Fibroblast of pulmonary artery (primary cell): ENCODE measurements around the gene MRPL27.
A peak's percentile ranks its signal among the peaks of the same experiment; 100 is the strongest.
"Not testable (repeated sequence)": the region's sequence is repeated elsewhere in the genome, so short reads cannot be mapped to it uniquely, and the experiment has no call there.

ENCODE experiments used
- DNase-seq: peaks from one replicate; pipeline ENCODE4 v3.0.0-alpha.2; 2010; ENCODE audit warnings: low read depth
- H3K4me3 ChIP-seq: replicated peaks from 2 replicates; pipeline ENCODE4 v1.5.1; 2011; ENCODE audit warnings: low read depth, mild to moderate bottlenecking, control low read depth, low read length, moderate library complexity
- TF ChIP-seq, protein P1 (sequence below): IDR thresholded peaks from 2 replicates; pipeline ENCODE4 v1.5.1; 2011; ENCODE audit warnings: mild to moderate bottlenecking, control low read depth, low read length, inconsistent platforms; ENCODE audit errors: missing control alignments

The MRPL27 gene

DNA sequence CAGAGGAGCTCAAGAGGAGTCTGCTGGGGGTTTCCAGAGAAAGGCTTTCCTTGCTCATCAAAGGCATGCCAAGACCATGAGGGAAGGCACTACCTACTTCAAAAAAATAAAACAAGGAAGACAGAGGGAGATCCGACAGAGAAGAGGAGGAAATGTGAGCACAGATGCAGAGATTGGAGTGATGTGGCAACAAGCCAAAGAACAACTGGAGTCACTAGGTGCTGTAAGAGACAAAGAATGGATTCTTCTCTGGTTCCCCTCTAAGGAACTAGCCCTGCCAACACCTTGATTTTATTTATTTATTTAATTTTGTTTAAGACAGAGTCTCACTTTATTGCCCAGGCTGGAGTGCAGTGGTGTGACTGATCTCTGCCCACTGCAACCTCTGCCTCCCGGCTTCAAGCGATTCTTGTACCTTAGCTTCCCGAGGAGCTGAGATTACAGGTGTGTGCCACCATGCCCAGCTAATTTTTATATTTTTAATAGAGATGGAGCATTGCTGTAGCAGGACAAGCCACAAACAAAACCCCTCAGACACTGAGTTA, 39.3 kb upstream of the MRPL27 start:
- H3K4me3 ChIP-seq: no peak overlapping the region
- TF ChIP-seq, protein P1, sequence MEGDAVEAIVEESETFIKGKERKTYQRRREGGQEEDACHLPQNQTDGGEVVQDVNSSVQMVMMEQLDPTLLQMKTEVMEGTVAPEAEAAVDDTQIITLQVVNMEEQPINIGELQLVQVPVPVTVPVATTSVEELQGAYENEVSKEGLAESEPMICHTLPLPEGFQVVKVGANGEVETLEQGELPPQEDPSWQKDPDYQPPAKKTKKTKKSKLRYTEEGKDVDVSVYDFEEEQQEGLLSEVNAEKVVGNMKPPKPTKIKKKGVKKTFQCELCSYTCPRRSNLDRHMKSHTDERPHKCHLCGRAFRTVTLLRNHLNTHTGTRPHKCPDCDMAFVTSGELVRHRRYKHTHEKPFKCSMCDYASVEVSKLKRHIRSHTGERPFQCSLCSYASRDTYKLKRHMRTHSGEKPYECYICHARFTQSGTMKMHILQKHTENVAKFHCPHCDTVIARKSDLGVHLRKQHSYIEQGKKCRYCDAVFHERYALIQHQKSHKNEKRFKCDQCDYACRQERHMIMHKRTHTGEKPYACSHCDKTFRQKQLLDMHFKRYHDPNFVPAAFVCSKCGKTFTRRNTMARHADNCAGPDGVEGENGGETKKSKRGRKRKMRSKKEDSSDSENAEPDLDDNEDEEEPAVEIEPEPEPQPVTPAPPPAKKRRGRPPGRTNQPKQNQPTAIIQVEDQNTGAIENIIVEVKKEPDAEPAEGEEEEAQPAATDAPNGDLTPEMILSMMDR: no peak
- DNase-seq: no peak

GRCh38 chr17:50407921-50408320, 34.9 kb upstream of the MRPL27 start:
- TF ChIP-seq, protein P1: no peak
- no peak for DNase-seq
- H3K4me3 ChIP-seq: no peak overlapping the region

DNA sequence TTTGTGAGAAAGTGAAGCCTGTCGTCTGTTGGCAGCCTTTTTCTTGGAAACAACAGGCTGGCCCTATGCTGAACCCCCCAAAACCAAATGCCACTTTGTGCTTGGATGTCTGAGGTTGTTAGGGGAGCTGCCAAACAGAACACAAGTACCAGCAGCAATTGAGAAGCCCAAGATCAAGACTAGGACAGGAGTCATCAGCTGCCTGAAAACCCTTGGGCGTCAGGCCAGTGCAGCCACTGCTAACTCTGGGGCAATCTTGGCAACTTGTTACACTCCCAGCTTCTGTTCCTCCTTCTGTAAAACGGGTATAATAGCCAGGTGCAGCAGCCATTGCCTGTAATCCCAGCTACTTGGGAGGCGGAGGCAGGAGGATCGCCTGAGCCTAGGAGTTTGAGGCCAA, 33.6 kb upstream of the MRPL27 start:
- DNase-seq: no peak
- no peak overlapping the region for H3K4me3 ChIP-seq
- TF ChIP-seq, protein P1: no peak

- not testable (repeated sequence) for H3K4me3 ChIP-seq, DNase-seq
Measured at GRCh38 chr17:50405351-50405750, 32.4 kb upstream of the MRPL27 start.

DNA sequence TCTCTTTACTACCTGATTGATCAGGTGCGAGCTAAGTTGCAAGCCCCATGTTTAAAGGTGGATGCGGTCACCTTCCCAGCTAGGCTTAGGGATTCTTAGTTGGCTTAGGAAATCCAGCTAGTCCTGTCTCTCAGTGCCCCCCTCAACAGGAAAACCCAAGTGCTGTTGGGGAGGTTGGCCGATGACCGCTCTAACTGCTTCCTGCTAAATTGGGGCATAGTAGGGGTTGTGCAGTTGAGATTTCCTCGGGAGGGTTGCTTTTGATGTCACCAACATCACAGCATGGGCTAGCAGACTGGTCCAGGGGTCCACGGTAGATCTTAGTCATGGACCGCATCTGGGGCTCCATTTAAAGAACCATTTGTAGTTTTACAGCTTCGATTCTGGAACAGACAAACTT, 26.6 kb upstream of the MRPL27 start:
- H3K4me3 ChIP-seq, DNase-seq: not testable (repeated sequence)

DNA sequence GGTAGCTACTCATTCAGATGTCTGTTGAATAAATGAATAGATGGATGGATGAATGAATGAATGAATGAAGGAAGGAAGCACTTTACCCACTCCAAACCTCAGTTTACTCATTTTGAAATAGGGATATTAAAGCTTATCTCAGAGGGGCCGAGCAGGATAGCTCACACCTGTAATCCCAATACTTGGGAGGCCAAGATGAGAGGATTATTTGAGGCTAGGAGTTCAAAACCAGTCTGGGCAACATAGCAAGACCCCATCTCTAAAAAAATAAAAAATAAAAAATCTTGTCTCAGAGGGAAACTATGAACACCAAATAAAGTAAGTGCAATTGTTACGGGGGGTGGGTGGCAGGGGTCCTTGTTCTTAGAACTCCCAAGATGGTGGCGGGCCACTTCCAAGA, 25.7 kb upstream of the MRPL27 start:
- not testable (repeated sequence) for DNase-seq

GRCh38 chr17:50397919-50398285, 24.9 kb upstream of the MRPL27 start:
- DNase-seq: no peak
- peak overlapping the region; percentile 99 for H3K4me3 ChIP-seq
- TF ChIP-seq, protein P1: no peak

More for the DNA sequence above, 25.7 kb upstream of the MRPL27 start:
- H3K4me3 ChIP-seq: not testable (repeated sequence)

- H3K4me3 ChIP-seq: peak within 1 kb of the TSS; percentile 99
- TF ChIP-seq, protein P1: peak; percentile 82
- DNase-seq: peak; percentile 83
Measured at GRCh38 chr17:50397111-50397918, 24.3 kb upstream of the MRPL27 start, which contains the start of gene LRRC59. Gene LRRC59, minus strand, starts transcription at chr17:50397523. Its CDS starts 206 bp downstream, at chr17:50397317.
